GM19452 (cell line): Measurements from ENCODE around the gene SPIN1.
"Not testable (repeated sequence)": the region's sequence is repeated elsewhere in the genome, so short reads cannot be mapped to it uniquely, and the experiment has no call there.

Experiments used
- ATAC-seq: cut with Tn5 transposase; IDR thresholded peaks from one replicate; pipeline ENCODE4 v1.9.1; 2021; ENCODE audit not compliant: unreplicated experiment

The SPIN1 gene

DNA sequence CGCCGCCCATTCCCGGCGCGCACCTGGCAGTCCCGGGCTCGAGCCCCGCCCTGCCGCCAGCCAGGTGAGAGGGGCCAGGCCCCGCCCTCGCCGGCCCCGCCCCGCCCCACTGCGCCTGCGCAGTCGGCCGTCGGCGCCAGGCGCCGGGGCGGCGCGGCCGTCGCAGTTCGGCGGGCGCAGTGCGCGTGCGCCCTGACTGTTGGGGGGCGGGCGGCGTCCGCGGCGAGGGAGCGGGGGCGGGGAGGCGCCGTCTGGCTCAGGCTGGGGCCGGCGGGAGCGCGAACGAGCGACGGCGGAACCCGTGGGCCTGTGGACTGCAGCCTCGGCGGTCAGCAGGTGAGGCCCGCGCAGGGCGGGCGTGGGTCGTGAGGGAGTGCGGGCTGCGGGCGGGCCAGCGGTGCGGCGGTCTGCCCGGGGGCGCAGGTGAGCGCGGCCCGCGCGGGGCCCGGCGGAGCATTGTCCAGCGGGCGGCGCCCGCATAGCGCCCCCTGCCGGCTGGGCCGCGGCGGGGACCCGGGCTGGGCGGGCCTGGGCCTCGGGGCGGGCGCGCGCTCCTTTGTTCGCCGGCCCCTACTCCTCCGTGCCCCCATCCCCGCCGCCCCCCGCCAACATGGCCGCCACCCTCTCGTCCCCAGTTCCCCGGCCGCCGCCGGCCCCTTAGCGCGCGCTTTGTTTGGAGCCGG, at the start of gene SPIN1:
TSS of gene SPIN1 (plus strand) at position 242 of the 683 bp plus-strand sequence. CDS start 38,096 bp downstream, outside the sequence.
- ATAC-seq = peak; percentile 86

DNA sequence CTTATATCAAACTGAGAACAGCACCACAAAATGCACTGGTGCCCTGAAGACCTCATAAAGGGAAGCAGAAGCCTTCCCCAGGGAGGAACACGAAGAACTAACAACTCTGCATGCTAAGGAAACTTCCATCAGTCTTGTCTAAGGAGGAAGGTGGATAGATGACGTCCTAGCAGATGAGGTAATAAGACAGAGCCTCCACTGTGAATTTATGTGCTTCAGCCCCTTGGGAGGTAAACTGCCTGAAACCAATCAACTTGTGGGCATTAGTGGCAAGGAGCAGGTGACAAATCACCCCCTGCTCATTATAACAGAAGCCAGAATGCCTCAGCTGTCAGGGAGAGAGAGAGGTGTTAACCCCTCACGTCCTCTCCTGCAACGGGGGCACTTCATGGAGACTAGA, 48.9 kb upstream of the SPIN1 start:
- no peak for ATAC-seq

DNA sequence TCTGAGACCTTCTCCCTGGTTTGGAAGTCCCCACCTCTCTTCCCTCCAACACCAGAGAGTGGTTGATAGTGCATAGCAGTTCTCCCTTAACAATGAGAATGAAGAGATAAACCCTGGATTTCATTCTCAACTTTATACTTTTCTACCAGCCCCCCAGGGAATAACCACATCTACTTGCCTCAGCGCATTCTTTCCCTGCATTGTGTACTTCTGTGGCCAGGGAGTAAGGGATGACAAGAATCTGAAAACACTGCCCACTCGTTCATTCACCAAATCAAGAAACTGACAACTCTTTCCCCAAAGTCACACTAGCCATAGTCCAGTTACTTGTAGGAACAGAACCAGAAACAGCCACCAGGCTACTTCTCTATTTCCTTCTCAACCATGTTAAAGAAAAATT, 46.0 kb upstream of the SPIN1 start:
- ATAC-seq = no peak

DNA sequence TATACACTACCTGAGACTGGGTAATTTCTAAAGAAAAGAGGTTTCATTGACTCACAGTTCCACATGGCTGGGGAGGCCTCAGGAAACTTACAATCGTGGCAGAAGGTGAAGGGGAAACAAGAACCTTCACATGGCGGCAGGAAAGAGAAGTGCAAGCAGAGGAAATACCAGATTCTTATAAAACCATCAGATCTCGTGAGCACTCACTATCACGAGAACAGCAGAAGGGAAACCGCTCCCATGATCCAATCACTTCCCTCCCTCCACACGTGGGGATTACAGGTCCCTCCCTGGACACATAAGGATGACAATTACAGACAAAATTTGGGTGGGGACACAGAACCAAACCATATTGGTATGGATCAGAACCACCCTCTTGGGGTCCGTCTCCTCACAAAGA, 44.2 kb upstream of the SPIN1 start:
- ATAC-seq = no peak

DNA sequence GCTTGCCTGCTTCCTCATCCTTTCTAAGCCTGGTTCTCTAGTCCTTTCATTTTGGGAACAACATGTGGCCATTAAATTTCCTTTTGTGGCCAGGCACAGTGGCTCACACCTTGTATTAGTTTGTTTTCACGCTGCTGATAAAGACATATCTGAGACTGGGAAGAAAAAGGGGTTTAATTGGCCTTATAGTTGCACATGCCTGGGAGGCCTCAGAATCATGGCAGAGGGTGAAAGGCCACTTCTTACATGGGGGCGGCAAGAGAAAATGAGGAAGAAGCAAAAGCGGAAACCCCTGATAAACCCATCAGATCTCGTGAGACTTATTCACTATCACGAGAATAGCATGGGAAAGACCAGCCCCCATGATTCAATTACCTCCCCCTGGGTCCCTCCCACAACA, 37.9 kb upstream of the SPIN1 start:
- ATAC-seq = not testable (repeated sequence)

DNA sequence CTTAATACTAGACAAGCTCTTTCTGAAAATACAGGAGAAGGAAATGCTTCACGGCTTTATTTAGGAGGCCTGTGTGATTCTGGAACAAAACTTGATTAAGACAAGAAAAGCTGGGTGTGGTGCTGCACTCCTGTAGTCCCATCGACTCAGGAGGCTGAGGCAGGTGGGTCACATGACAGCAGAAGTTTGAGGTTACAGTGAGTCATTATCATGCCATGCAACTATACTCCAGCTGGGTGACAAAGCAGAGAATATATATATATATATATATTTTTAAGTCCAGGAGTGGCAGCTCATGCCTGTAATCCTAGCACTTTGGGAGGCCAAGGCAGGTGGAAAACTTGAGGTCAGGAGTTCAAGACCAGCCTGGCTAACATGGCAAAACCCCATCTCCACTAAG, 33.1 kb upstream of the SPIN1 start:
- ATAC-seq = no peak

DNA sequence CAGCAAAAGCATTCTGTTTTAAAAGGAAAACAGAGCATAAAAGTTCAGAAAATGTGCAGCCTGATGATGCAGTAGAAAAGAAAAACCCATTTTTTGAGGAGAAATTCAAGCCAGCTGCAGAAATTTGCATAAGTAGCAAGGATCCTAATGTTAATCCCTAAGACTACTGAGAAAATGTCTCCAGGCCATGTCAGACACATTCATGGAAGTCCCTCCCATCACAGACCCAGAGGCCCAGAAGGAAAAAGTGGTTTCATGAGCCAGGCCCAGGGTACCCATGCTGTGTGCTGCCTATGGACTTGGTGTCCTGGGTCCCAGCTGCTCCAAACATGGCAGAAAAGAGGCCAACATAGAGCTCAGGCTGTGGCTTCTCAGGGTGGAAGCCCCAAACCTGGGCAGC, 31.0 kb upstream of the SPIN1 start:
- not testable (repeated sequence) for ATAC-seq

DNA sequence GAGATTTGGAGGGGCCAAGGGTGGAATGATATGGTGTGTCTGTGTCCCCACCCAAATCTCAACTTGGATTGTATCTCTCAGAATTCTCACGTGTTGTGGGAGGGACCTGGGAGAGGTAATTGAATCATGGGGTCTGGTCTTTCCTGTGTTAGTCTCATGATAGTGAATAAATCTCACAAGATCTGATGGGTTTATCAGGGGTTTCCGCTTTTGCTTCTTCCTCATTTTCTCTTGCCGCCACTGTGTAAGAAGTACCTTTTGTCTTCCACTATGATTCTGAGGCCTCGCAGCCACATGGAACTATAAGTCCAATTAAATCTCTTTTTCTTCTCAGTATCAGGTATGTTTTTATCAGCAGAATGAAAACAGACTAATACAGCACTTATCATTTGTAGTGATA, 29.5 kb upstream of the SPIN1 start:
- ATAC-seq = no peak

DNA sequence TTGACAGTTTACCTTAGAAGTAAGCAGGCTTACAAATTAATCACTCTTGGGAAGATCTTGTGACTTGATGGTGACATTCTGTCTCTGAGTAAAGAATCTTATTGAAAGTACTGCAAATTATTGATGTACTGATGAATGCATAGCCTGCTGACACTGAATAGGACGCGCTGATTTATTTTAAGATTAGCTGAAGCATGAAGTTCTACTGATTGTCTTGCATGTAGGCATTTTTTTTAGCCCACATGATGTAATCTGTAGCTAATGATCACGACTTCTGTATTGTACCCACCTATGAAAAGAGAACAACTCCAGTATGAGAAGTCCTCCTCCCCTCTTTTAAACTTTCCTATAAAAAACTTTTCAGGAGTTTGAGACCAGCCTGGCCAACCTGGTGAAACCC, 28.3 kb upstream of the SPIN1 start:
- ATAC-seq = no peak

DNA sequence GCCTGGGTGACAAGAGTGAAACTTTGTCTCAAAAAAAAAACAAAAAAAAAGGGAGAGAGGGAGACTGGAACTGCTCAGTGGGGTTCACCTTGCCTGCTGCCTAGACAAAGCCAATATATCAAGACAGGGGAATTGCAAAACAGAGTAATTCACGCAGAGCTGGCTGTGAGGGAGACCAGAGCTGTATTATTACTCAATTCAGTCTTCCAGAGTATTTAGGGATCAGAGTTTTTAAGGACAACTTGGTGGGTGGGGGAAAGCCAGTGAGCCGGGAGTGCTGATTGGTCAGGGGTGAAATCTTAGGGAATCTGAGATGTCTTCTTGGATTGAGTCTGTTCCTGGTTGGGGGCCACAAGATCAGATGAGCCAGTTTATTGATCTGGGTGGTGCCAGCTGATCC, 25.6 kb upstream of the SPIN1 start:
- ATAC-seq = no peak

DNA sequence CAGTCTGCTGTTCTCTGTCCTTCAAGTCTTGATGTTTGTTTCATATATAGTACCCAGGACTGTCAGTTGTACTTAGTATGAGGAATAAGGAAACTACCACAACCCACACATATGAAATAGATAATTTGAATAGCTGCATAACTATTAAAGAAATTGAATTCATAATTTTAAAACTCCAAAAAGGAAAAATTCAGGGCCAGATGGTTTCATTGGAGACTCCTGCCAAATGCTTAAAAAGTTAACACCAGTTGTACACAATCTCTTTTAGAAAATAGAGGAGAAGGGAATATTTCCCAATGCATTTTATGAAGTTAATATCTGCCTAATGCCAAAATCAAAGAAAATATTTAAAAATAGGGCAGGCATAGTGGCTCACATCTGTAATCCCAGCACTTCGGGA, 24.6 kb upstream of the SPIN1 start:
- no peak for ATAC-seq

DNA sequence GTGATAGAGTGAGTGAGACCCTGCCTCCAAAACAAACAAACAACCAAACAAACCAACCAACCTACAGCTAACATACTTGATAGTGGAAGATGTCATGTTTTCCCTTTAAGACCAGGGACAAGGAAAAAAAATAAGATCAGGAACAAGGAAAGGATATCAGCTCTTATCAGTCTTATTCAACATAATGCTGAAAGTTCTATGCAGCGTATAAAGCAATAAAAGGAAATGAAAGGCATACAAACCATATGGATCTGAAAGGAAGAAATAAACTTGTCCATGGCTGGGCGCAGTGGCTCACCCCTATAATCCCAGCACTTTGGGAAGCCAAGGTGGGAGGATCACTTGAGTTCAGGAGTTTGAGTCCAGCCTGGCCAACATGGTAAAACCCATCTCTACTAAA, 23.5 kb upstream of the SPIN1 start:
- ATAC-seq = no peak

DNA sequence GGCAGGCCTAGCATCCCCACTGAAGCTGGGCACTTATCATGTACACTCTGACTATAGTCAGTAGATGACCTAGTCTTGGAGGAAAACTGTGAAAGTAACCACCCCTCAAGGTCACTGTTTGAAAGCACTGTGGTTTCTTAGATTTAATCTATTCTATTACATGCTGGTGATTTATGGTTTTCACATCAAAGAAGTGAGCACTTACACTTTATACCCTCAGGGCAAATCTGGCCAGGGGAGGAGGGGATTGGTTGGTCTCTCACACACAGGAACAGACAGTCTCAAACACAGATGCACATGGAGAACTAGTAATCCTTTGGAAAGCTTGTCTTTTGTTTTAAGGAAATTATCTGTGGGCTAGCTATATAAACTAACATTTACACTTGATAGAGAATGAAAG, 17.9 kb upstream of the SPIN1 start:
- no peak for ATAC-seq

DNA sequence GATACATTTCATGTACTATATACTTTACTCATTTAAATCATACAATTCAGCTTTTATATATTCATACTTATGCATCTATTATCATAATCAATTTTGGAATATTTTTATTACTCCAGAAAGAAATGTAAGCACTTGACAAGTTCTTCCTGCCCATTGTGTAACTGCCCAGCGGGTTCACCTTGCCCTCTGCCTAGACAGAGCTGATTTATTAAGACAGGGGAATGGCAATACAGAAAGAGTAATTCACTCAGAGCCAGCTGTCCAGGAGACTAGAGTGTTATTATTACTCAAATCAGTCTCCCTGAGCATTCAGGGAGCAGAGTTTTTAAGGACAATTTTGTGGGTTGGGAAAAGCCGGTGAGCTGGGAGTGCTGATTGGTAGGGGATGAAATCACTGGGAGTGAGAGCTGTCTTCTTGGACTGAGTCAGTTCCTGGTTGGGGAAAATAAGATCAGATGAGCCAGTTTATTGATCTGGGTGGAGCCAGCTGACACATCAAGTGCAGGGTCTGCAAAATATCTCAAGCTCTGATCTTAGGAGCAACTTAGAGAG, 16.1 kb upstream of the SPIN1 start:
- no peak for ATAC-seq

DNA sequence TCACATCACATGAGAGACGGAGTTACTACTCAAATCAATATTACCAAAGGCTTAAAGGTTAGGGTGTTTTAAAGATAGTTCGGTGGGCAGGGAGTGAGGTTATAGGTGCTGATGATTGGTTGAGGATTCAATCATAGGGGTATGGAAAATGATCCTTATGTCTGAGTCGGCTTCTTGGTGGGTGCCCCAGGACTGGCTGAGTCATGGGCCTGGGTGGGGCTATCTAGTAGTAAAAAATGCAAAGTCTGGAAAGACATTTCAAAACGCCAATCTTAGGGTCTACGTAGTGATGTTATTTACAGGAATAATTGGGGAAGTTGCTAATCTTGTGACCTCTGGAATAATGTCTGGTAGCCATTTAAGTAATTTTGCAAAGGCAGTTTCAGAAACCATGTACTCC, 15.2 kb upstream of the SPIN1 start:
- ATAC-seq = no peak

DNA sequence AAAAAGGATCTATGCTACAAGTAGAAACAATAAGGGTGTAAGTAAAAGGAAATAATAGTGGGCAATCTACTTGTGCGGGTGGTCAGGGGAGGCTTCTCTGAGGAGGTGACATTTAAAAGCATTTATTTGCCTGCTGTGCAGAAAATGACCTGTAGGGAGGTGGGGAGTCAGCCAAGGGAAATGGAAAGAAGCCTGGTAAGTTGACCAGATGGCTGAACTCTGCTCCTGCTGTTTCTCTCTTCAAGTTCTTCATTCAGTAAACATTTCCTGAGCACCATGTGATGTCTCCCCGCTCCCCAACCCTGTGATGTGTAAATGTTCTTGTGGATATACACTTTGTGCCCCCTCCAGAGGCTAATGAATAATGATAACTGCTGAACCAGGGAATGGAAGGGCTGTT, 9.9 kb upstream of the SPIN1 start:
- ATAC-seq = no peak

DNA sequence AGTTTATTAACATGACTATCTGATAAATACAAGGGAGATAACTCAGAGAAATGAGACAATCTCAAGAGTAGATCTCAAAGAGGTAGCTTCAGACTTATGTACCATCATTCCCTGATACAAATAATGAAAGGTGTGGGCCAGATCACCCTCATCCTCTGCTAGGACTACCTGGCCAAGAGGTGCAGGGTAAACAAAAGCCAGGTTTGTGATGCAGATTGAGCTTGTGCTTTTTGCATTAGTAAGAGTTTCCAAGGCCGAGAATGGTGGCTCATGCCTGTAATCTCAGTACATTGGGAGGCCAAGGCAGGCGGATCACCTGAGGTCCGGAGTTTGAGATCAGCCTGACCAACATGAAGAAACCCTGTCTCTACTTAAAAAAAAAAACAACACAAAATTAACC, 8.9 kb upstream of the SPIN1 start:
- ATAC-seq = no peak

DNA sequence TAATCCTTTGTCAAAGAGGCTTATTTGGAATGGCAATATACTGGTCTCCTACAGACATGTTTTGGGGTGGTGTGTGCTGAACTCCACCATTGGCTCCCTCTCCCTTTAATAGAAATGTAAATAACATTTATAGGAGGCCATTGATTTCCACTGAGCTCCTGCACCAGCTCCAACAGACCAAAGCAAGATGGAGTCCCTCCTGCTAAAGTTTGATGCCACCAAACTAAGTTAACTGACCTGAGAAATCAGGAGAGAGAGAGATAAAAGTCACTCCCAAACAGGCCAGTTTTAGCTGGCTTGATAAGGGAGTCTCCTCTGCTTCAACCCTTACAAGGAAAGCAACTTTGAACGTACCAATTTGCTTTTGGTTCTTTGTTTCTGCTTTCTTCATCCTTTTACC, 8.1 kb upstream of the SPIN1 start:
- no peak for ATAC-seq

DNA sequence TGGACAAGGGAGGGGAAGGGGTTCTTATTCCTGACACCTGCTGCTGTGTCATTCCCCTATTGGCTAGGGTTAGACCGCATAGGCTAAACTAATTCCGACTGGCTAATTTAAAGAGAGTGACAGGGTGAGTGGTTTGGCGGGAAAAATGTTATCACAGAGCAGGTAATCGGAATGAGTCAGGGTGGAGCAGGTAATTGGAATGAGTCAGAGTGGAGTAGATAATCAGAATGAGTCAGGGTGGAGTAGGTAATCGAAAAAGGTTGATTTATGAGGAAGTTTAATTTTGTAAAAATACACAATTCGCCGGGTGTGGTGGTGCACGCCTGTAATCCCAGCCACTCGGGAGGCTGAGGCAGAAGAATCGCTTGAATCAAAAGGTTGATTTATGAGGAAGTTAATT, 6.9 kb upstream of the SPIN1 start:
- ATAC-seq = not testable (repeated sequence)

DNA sequence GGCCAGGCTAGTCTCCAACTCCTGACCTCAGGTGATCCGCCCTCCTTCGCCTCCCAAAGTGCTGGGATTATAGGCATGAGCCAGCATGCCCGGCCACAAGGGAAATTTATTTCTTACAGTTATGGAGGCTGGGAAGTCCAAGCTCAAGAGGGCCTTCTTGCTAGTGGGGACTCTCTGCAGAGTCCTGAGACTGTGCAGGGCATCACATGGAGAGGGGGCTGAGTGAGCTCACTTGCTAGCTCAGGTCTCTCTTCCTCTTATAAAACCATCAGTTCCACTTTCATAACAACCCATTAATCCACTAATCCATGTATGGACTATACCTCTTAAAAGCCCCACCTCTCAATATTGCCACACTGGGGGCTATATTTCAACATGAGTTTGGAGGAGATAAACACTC, 5.1 kb upstream of the SPIN1 start:
- no peak for ATAC-seq

DNA sequence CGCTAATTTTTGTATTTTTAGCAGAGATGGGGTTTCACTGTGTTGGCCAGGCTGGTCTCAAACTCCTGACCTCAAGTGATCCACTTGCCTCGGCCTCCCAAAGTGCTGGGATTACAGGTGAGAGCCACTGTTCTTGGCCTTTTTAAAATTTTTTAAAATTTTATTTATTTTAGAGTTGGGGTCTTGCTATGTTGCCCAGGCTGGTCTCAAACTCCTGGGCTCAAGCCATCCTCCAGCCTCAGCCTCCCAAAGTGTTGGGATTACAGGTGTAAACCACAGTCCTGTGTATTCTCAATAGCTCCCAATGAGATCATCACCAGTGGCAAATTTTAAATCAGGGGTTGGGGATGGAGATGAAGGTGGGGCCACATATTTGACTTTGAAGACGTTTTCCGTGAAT, 2.1 kb upstream of the SPIN1 start:
- ATAC-seq = not testable (repeated sequence)

DNA sequence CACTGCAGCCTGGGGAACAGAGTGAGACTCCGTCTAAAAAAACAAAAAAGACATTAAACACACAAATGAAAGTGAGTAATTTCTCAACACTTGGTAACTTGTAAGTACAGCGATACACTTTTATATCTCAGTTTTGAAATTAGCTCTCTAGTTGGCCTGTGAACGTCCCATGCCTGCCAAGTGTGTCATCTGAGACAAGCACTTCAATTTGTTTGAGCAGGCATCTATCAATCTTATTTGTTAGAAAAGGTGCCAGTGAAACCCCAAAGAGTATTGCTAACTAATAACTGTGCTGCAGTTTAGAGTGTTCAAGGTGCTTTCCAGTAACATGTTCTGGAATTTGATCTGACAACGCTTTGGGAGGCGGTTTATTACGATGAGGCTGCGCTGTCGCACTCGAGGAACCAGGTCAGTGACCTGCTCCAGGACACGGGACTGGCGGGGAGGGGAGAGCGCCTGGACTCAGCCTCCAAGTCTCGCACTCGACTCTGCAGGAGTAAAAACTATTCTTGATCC, 1.1 kb upstream of the SPIN1 start:
- ATAC-seq = no peak
